Astrocyte of the cerebellum (primary cell): ENCODE results near the gene MRPS35.

Source experiments
- DNase-seq: peaks from one replicate; pipeline ENCODE4 v3.0.0-alpha.2; 2011; ENCODE audit warnings: low read depth
- H3K4me3 ChIP-seq: 2 replicates; pipeline ENCODE4 v1.5.1; 2011; ENCODE audit warnings: mild to moderate bottlenecking, low read depth, low read length, moderate library complexity
- CTCF ChIP-seq: IDR thresholded peaks from 2 replicates; pipeline ENCODE4 v1.5.1; 2012; ENCODE audit warnings: low read length, low read depth, moderate library complexity, mild to moderate bottlenecking; ENCODE audit errors: missing control alignments
- in situ Hi-C: cut with HindIII; loops from 2 replicates; pipeline ENCODE4 v1.10.0; 2017; ENCODE audit warnings: low sequenced_read_pairs

Gene MRPS35

GRCh38 chr12:27747111-27747820 is 36.6 kb downstream of the MRPS35 start:
- TF ChIP-seq CTCF, result no peak
- no peak for DNase-seq
- no peak overlapping the region for H3K4me3 ChIP-seq
- in situ Hi-C loops, result no loop called here

- DNase-seq, result no peak
Observed at GRCh38 chr12:27751386-27752047, 40.9 kb downstream of the MRPS35 start.

GRCh38 chr12:27754795-27755194 is 44.2 kb downstream of the MRPS35 start:
- no peak for TF ChIP-seq CTCF
- no peak overlapping the region for H3K4me3 ChIP-seq
- no peak for DNase-seq
- in situ Hi-C loops, result no loop called here

More at GRCh38 chr12:27751386-27752047, 40.9 kb downstream of the MRPS35 start:
- in situ Hi-C loops, result no loop called here
- TF ChIP-seq CTCF, result no peak
- no peak overlapping the region for H3K4me3 ChIP-seq

DNA sequence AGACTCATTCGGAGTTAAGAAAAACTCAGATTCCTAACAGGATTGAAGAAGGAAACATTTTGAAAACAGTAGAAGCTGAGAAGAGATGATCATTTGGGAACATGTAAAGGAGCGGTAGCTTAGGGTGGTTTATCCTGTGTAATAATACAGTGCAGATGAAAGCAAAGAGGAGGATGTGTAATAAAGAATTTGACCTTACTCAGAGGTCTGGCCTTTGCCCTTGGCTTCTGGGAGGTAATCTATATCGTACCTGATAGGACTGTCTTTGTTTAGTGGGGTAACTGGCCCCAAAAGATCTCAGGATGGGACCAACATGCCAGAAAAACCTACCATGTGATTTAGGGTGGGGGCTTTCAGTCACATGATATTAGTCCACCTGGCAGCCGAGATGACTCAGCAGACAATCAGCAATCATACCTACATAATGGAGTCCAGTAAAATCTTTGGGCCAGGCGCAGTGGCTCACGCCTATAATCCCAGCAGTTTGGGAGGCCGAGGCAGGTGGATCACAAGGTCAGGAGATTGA is 46.1 kb downstream of the MRPS35 start:
- TF ChIP-seq CTCF, result no peak
- no peak overlapping the region for H3K4me3 ChIP-seq
- DNase-seq, result no peak
- in situ Hi-C loops, result no loop called here

DNA sequence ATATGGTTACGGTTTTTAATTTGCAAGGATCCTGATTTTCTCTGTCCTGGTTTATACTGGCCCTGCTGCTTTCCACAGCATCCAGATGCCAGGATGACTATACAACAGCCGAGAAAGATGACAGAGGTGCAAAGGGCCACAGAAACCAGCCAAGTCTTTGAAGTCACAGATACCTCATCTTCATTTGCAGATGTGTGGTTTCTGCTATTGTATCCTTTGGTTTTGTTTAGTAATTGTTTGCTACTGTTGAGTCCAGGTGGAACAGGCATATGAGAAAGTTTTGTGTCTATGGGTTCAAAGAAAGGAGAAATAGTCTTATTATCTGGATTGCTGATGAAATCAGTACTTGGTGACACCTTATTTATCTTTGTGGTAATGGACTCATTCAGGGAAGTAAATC is 52.1 kb downstream of the MRPS35 start:
- in situ Hi-C loops, result no loop called here
- no peak overlapping the region for H3K4me3 ChIP-seq
- TF ChIP-seq CTCF, result no peak
- no peak for DNase-seq

- no peak overlapping the region for H3K4me3 ChIP-seq
- TF ChIP-seq CTCF, result no peak
- no peak for DNase-seq
- in situ Hi-C loops, result no loop called here
Observed at GRCh38 chr12:27766587-27766986, 56.0 kb downstream of the MRPS35 start.
